Measurements from ENCODE around the gene RFFL.
A peak's percentile ranks its signal among the peaks of the same experiment; 100 is the strongest.
"Not testable (repeated sequence)": the region's sequence is repeated elsewhere in the genome, so short reads cannot be mapped to it uniquely, and the experiment has no call there.

Gene RFFL

GRCh38 chr17:35002876-35003551 is 60.5 kb downstream of the RFFL start:
- no peak for DNase-seq

GRCh38 chr17:35001549-35001948 is 62.0 kb downstream of the RFFL start:
- no peak for DNase-seq

DNA sequence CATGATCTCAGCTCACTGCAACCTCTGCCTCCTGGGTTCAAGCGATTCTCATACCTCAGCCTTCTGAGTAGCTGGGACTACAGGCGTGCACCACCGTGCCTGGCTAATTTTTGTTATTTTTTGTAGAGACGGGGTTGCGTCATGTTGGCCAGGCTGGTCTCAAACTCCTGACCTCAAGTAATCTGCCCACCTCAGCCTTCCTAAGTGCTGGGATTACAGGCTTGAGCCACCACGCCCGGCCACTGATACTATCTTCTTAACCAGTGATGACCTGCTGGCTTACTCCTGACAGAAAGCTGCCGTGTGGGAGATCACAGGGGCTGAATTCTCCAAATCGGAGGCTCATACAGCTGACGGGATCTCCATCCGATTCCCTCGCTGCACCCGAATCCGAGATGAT is 62.5 kb downstream of the RFFL start:
- not testable (repeated sequence) for DNase-seq

- no peak for DNase-seq
These were observed 64.1 kb downstream of the RFFL start for GRCh38 chr17:34999456-34999855.

- peak; percentile 25 for DNase-seq
These were observed 65.3 kb downstream of the RFFL start for GRCh38 chr17:34998205-34998604.

GRCh38 chr17:34997355-34997862 is 66.1 kb downstream of the RFFL start:
- DNase-seq: peak; percentile 36

- no peak for DNase-seq
These were observed 66.9 kb downstream of the RFFL start for GRCh38 chr17:34996422-34997285.

GRCh38 chr17:34993031-34993430 is 70.5 kb downstream of the RFFL start:
- no peak for DNase-seq

- no peak for DNase-seq
These were observed 71.9 kb downstream of the RFFL start for GRCh38 chr17:34991606-34992005.

DNA sequence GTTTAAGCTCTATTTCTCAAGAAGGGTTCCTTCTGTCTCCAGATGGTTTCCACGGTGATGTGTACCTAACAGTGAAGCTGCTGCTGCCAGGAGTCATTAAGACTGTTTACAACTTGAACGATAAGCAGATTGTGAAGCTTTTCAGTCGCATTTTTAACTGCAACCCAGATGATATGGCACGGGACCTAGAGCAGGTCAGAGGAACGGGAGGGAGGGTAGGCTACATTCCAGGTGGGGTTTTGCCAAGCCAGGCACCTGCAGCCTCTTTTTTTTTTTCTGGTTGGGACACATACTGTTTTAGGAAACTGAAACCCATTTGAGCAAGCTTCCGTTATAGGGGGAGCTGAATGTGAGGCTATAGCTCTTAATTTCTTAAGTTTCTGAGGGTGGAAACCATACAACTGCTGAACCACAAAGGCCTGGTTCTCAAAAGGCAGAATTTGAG is 72.6 kb downstream of the RFFL start:
- no peak for DNase-seq

- no peak for DNase-seq
These were observed 74.0 kb downstream of the RFFL start for GRCh38 chr17:34989473-34989872.

DNA sequence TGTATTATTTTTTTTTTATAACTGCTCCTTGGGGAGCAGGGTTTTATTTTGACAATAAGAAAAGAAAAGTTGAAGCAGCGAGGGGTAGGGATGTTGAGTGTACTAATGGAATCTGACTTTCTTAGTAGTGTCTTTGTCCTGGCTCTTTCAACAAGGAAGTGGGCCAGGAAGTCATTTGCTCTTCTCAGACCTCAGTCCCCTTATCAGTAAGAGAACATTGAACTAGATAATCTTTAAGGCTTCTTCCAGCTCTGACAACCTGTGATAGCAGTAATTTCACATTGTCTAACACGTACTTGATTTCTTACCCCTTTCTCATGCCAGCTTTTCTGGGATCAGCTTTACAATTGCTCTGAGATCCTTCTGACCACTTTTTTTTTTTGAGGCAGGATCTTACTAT is 74.9 kb downstream of the RFFL start:
- DNase-seq: no peak

GRCh38 chr17:34987232-34987631 is 76.3 kb downstream of the RFFL start:
- no peak for DNase-seq

- no peak for DNase-seq
These were observed 81.8 kb downstream of the RFFL start for GRCh38 chr17:34981538-34982241.

- DNase-seq: peak; percentile 53
These were observed 82.6 kb downstream of the RFFL start for GRCh38 chr17:34980681-34981537.

DNA sequence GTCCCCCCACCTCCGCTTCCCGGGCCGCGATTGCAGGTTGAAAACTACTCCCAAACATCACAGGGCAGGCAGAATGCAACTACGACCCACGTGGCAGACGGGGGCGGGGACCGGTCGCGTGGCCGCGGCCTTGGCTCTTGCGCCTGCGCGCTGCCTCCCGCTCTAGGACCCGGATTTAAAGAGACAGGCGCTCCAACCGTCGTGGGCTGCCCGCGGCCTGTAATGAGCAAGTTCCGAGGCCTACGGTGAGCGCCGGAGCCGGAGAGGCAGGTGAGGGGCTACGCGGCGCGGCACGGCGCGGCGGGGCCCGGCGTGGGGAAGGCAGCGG is 83.2 kb downstream of the RFFL start, which contains the start of gene LIG3:
Gene LIG3 (plus strand): TSS at position 160 of the 328 bp plus-strand sequence. CDS start 2,494 bp downstream, outside the sequence.
- peak; percentile 87 for DNase-seq

DNA sequence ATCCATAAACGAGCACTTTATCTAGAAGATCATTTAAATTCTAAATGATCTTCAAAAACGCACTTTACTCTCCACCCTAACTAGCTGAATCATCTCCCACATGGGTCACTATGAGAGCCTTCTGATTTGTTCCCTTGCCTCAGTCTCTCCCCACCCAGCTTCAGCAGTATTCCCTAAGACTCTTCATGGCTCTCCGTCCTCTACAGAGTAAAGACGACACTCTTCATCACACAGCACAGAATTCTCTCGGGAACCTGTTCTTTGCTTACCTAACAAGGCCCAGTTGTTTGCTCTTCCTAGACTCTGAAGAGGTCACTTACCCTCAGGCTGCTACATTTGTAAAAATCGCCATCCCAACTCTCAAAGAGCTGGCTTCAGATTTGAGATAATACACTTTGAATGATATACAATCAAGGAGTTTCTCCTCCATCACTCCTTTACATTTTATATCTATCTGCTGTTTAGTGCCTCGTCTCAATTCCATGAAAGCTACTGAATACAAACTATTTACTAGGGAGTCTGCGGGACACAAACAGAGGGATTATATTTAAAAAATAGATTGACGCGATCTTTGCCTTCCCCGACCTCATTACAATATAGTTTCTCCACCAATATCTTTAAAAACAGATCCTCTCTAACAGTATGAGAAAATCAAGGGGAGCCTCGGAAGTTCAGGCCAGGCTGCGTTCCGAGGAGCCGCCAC is 83.7 kb downstream of the RFFL start:
- DNase-seq: peak; percentile 5

DNA sequence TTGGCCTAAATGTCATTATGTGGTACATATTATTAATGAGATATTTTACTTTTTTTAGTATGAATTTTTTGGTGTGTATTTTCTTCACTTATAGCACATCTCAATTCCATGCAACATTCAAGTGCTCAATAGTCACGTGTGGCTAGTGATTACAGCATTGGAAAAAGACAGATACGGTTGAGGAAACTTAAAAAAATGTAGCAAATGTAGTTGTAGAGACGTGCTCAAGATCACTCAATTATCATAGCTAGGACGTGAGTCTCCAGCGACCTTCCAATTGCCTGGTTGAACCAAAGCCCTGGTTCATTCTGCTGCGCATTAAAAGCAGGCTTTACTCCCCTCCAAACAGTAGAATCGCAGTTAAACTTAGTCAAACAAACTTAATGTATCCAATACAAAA is 84.4 kb downstream of the RFFL start:
- DNase-seq: no peak

DNA sequence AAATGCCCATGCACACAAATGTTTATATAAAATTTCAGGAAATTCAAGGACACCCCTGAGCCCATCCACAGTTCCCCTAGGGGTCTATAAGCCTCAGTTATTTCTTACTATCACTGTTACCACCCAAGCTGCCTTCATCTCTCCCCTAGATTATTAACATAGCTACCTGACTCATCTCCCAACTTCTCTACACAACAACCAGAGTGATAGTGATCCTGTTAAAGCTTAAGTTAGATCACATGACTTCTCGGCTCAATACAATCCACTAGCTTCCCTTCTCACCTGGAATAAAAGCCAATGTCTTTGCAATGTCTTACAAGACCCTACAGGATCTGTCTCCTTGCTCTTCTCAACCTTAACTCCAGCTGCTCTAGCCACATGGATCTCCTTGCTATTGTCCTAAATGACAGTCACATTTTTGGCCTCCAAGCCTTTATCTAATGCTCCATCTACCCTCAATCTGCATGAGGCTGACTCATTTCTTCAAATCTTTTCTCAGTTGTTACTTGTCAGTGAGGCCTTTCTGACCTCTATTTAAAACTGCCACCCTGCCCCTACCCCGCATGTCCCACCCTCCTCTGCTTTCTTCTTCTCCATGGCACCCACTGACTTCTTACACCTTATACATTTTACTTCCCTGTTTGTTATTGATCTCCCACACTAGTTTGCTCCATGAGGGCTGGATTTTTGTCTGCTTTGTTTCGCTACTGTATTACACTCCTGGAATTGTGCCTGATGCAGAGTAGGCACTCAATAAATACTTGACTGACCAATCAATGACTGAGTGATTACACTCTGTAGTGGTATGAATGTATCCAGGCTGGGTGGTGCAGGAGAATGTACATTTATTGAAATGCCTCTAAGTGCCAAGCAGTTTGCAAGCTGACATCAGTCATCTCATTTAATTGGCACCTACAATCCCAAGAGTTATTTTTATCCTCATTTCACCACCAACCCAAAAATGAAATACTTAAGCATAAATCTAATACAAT is 88.4 kb downstream of the RFFL start:
- no peak for DNase-seq

- DNase-seq: no peak
These were observed 89.3 kb downstream of the RFFL start for GRCh38 chr17:34974179-34974578.
